ENCODE measurements around the gene GPC6.

GRCh38 chr13:93925990-93926389 lies 699.4 kb downstream of the GPC6 start:
- TF ChIP-seq POLR2A (IDR thresholded peaks at IDR 0.05; ENCODE audit: borderline replicate concordance, extremely low read depth, insufficient read depth, insufficient read length) (no peak), CTCF (IDR thresholded peaks at IDR 0.05 in 2 of 3, conservative IDR thresholded peaks at IDR 0.05 in 1 of 3; ENCODE audit: borderline replicate concordance in 1 of 3, insufficient read depth in 1 of 3, low read depth in 2 of 3, low read length in 2 of 3) (no peak), EGR1 (IDR thresholded peaks at IDR 0.05; ENCODE audit: low read depth) (no peak), REST (IDR thresholded peaks at IDR 0.05; ENCODE audit: low read depth) (no peak), EZH2phosphoT487 (IDR thresholded peaks at IDR 0.05; ENCODE audit: borderline replicate concordance) (no peak), SRF (IDR thresholded peaks at IDR 0.05; ENCODE audit: low read depth) (no peak), POLR2AphosphoS5 (IDR thresholded peaks at IDR 0.05; ENCODE audit: low read depth, low read length) (no peak), ZNF274 (IDR thresholded peaks at IDR 0.05; ENCODE audit: low read depth, low read length) (no peak), YY1 (IDR thresholded peaks at IDR 0.05; ENCODE audit: extremely low read depth, insufficient replicate concordance, low read depth, low read length) (no peak)
